GM04503 (cell line): ENCODE results near the gene TSPAN5.
A peak's percentile ranks its signal among the peaks of the same experiment; 100 is the strongest.

Experiments used
- DNase-seq: peaks from one replicate; pipeline ENCODE4 v3.0.0-alpha.2; 2012; ENCODE audit warnings: low read depth

TSPAN5 gene

GRCh38 chr4:98516441-98517217 is 141.8 kb downstream of the TSPAN5 start:
- no peak for DNase-seq

- DNase-seq = peak; percentile 51
Measured at GRCh38 chr4:98516042-98516440, 142.4 kb downstream of the TSPAN5 start.

GRCh38 chr4:98515470-98515809 is 143.0 kb downstream of the TSPAN5 start:
- DNase-seq = no peak

GRCh38 chr4:98514741-98515469 is 143.5 kb downstream of the TSPAN5 start:
- DNase-seq = no peak

DNA sequence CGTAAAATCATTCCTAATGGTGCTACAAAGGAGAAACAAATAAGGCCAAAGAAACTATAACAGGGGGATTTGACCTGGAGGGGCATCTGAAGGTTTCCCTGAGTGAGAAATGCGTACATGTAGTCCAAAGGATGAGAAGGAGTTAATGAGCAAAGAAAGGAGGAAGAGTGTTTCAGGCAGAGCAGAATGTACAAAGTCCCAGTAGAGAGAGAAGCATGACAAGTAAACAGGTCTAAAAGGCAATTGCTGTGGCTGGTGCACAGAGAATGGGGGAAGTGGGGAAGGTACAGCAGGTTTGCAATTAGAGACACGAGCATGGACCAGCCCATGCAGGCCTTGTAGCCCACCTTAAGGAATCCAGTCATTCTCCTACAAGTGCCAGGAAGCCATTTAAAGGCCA is 145.5 kb downstream of the TSPAN5 start:
- no peak for DNase-seq

- DNase-seq = peak; percentile 93
Measured at GRCh38 chr4:98510757-98511517, 147.5 kb downstream of the TSPAN5 start.

- no peak for DNase-seq
Measured at GRCh38 chr4:98510340-98510739, 148.1 kb downstream of the TSPAN5 start.

GRCh38 chr4:98509721-98510120 is 148.7 kb downstream of the TSPAN5 start:
- DNase-seq = no peak

DNA sequence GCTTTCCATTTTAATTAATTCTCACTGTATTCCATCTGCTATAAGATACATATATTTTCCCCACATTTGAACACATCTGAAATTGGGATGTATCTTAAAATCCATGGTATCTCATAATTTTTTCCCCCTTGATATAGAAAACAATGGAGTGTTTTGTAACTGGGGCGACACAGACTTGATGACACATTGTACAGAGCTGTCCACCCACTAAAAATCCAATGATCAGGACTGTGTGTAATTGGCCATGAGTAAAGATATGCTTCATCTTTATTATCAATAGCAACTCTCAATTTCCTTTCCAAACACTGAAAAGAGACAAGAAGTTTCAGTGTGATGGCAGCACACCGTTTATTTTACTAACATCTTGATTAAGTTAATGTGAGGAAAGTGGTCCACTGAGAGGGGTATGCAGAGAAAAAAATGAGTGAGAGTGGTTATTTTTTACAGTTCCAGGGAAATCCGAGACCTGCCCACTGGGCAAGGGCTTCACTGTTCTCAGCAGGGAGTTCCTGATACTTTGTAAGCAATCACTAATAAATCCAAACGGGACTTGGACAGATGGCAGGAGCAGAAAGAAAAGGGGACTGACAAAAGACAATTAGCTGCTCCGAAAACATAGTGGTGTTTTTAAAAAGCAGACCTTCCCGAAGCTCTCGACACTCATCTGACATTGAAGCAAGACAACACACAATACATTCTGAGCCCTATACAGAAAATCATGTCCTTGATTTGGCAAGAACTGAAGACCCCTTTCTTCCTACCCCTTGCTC is 149.4 kb downstream of the TSPAN5 start:
- DNase-seq = no peak

- DNase-seq = no peak
Measured at GRCh38 chr4:98508248-98508647, 150.2 kb downstream of the TSPAN5 start.

- no peak for DNase-seq
Measured at GRCh38 chr4:98507299-98507698, 151.1 kb downstream of the TSPAN5 start.

DNA sequence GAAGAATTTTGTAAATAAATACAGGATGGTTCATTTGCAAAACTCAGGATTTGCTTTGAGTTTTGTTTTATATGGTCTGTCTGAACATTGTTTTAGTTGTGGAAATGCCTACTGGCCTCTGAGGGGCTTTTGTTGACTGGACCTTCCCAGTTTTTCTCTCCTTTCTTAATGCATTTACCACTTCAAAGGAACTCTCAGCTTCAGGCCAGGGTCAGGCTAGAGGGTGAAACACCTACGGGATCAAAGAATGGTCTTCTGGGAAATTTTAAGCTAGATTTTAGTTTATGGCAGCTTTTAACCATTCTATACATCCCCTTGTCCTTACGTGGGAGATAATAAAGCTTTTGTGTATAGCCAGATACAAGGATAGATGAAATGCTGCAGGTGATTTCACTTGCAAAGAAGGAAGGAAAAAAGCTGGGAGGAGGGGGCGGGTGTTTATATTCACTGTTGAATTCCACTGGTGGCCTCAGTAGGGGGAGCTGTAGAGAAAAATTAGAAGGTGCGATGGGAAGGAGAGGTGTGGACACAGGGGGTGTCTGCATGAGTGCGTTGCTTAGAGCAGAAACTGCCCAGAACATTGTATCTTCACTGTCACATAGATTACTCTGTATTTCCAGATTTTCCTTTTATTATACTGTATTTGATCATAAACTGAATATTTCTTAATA is 151.8 kb downstream of the TSPAN5 start:
- DNase-seq = no peak

- no peak for DNase-seq
Measured at GRCh38 chr4:98505992-98506391, 152.4 kb downstream of the TSPAN5 start.

DNA sequence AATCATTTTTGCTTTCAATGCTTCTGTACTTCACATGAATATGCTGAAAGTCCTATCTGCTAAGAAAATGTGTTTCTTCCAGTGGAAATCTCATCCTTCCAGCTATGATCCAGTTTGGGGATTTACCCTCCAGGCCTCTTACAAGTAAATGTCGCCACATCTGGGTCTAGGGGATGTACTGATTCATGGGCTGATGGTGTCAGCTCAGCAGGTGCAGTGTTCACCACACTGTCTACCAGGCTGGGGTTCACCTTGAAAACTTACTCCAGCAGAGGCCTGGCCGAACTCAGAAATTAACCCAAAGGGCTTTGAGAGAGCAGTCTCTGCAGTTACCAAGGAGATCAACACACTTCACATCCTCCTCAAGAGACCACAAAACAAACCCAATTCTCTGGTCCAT is 154.3 kb downstream of the TSPAN5 start:
- DNase-seq = no peak

DNA sequence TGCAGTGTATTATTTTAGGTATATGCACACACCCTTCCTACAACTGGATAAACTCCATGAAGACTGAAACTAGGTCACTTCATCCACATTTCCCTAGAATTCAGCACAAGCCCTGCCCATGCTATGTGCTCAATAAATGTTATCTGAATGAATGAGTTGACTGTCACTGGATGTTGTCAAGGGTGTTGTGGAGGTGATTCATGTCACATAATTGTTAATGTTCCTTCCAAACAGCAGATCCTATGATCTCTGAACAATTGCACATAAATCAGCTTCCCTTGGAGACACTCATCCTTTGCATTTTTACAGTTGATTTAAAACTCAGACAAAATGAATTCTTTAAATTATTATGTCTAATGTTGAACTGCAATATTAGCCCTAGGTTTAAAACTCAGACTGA is 154.7 kb downstream of the TSPAN5 start:
- no peak for DNase-seq

- no peak for DNase-seq
Measured at GRCh38 chr4:98502624-98503023, 155.8 kb downstream of the TSPAN5 start.

DNA sequence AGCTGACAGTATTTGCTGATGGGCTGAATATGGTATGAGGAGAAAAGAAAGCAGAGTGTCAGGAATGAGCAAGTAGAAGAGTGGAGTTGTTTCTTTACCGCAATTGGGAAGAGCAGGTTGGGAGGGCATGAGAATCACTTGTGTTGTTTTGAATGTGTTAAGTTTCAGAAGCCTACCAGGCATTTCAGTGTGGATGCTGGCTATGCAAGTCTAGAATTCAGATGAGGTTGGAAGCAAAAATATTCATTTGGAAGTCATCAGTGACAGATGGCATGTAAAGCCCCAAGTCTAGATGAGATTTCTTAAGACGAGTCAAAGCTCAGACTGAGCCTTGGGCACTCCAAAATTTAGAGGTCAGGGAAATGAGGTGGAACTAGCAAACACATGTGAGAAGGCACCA is 156.4 kb downstream of the TSPAN5 start:
- no peak for DNase-seq

GRCh38 chr4:98501383-98501782 is 157.0 kb downstream of the TSPAN5 start:
- DNase-seq = no peak

DNA sequence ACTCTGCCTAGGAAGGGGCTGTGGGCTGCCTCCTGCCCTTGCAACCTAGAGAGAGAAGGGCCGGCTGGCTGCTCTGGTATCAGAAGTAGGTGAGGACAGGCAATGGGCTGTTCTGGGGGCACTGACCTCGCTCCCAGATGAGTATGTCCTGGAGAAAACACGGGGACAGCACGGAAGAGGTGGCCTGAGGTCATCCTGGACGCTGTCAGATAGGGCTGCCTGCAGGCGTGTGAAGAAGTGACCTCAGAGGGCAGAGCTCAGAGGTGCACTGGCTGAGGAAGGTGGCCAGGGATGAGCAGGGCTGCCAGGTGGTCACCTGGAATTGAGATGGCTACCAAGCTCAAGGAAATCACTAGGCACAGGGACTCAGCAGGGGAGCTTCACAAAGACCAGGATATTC is 159.6 kb downstream of the TSPAN5 start:
- no peak for DNase-seq

GRCh38 chr4:98496152-98496845 is 162.1 kb downstream of the TSPAN5 start:
- no peak for DNase-seq

DNA sequence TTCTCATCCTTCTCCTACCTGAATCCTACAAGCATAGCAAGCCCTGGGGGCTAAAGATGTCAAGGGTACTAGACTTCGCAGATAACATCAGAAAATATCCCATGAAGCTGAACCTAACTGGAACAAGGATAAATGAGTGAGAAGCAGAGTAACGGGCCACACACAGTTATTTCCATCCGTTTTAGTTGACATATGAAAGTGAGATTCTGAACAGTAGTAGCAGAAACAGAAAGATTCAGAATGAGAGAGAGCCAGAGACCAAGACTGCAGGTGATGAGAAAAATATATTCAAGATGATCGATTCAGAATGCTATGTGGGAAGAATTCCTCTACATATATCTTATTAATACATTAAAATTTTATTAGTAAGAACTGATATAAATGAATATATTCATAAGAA is 165.1 kb downstream of the TSPAN5 start:
- no peak for DNase-seq
